ENCODE results near the gene GOLM1. TPM values are rescaled to one million over a fixed set of nuclear protein-coding genes. Genes with fewer than 3 reads are reported as not detected.

The GOLM1 gene
- total and polyA plus RNA-seq, 10 of the 15 experiments (the other 5 are each of a cell fraction or from before 2014, with no cell fraction given): 0.41 to 25.9 (median 18.7) TPM

DNA sequence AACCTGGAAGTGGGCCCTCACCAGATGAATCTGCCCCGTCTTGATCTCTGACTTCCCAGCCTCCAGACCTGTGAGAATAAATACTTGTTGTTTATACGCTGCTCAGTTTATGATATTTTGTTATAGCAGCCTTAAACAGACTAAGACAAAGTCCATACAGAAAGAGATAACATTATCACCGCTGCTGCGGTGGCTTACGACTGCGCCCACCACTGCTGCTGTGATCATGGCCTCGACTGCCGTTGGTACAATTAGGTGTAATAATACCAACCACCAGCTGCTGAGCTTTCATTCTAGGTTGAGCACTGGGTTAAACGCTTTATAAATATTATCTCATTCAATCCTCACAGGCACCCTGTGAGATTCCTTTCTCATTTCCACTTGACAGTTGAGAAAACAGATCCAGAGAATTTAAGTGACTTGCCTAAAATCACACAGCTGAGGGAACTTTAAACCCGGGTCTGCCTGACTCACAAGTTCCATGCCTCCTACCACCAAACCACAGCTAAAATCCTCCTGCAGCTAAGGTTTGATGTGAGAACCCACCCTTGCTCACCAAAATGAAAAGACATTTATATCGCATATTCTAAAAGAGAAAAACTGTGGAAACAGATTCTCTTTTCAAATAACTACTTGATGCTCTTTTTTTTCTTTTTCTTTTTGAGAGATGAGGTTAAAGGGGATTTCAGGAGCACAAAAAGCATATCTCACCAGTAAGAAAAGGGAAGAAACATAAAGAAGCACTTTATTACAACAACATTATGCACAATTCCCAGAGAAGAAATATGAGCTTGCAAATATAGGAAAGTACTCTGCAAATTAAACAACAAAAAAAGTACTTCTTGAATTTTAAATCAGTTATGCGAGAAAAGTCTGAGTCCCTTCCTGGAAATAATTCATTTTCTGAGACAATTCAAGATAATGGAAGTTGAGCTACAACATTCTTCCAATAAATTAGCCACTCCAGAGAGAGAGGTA lies 23.9 kb downstream of the GOLM1 start:
- no peak overlapping the region for H2AFZ ChIP-seq (ENCODE audit: control insufficient read depth, low read depth, low read length)
- no peak for FAIRE-seq
- no peaks in the 10 kb centered on the region for H3K9me3 ChIP-seq (replicated peaks; ENCODE audit: control insufficient read depth, insufficient read depth, low read length)
- H3K9ac ChIP-seq (ENCODE audit: control insufficient read depth, insufficient read depth, low read length): no peak overlapping the region
- ChIA-PET CTCF (interaction anchor here (0.7 kb wide), 1 partner anchor 19 kb away, joined by 4 read pairs; no protein-coding TSS in a partner anchor), RAD21 (ENCODE audit: unreplicated experiment) (interaction anchor here (1.1 kb wide), 1 partner anchor 25 kb away, joined by 5 read pairs; no protein-coding TSS in a partner anchor), SMC1A (ENCODE audit: uncharacterized antibody, unreplicated experiment) (interaction anchor here (1.0 kb wide), 1 partner anchor 172 kb away, joined by 3 read pairs; no protein-coding TSS in a partner anchor), POLR2A (no interaction called here)
- WGBS (ENCODE audit: insufficient coverage, insufficient replicate concordance, low lambda C conversion rate, missing lambda C conversion rate): 77% methylated on average over 12 of the region's 12 CpGs
- BruUV-seq (replicated peaks): no TSS peak
- no peaks in the 10 kb centered on the region for H3K79me2 ChIP-seq (ENCODE audit: control insufficient read depth, insufficient read depth, low read length)
- no peak for ATAC-seq
- no peak overlapping the region for H3K4me3 ChIP-seq
- H3K4me1 ChIP-seq (ENCODE audit: control insufficient read depth, insufficient read depth, low read length): no peaks in the 10 kb centered on the region
- no peak for TF ChIP-seq HDAC6 (IDR thresholded peaks at IDR 0.05; ENCODE audit: unreplicated experiment)
- no peak for TF ChIP-seq ZBED1 (IDR thresholded peaks at IDR 0.05; ENCODE audit: borderline replicate concordance)
- no peak for TF ChIP-seq POU2F2 (IDR thresholded peaks at IDR 0.05; ENCODE audit: borderline replicate concordance, low read depth, low read length)
- TF ChIP-seq GABPA (IDR thresholded peaks at IDR 0.05; ENCODE audit: low read depth): no peak
- TF ChIP-seq, protein P1, sequence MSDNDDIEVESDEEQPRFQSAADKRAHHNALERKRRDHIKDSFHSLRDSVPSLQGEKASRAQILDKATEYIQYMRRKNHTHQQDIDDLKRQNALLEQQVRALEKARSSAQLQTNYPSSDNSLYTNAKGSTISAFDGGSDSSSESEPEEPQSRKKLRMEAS (IDR thresholded peaks at IDR 0.05; ENCODE audit: low read depth, low read length): no peak
- no peak for TF ChIP-seq BACH1 (IDR thresholded peaks at IDR 0.05; ENCODE audit: borderline replicate concordance)
- TF ChIP-seq YBX1 (IDR thresholded peaks at IDR 0.05): no peak
- TF ChIP-seq, protein P2, sequence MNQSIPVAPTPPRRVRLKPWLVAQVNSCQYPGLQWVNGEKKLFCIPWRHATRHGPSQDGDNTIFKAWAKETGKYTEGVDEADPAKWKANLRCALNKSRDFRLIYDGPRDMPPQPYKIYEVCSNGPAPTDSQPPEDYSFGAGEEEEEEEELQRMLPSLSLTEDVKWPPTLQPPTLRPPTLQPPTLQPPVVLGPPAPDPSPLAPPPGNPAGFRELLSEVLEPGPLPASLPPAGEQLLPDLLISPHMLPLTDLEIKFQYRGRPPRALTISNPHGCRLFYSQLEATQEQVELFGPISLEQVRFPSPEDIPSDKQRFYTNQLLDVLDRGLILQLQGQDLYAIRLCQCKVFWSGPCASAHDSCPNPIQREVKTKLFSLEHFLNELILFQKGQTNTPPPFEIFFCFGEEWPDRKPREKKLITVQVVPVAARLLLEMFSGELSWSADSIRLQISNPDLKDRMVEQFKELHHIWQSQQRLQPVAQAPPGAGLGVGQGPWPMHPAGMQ (IDR thresholded peaks at IDR 0.05; ENCODE audit: borderline replicate concordance): no peak
- TF ChIP-seq, protein P3, sequence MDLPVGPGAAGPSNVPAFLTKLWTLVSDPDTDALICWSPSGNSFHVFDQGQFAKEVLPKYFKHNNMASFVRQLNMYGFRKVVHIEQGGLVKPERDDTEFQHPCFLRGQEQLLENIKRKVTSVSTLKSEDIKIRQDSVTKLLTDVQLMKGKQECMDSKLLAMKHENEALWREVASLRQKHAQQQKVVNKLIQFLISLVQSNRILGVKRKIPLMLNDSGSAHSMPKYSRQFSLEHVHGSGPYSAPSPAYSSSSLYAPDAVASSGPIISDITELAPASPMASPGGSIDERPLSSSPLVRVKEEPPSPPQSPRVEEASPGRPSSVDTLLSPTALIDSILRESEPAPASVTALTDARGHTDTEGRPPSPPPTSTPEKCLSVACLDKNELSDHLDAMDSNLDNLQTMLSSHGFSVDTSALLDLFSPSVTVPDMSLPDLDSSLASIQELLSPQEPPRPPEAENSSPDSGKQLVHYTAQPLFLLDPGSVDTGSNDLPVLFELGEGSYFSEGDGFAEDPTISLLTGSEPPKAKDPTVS (IDR thresholded peaks at IDR 0.05; ENCODE audit: low read depth, low read length): no peak
- TF ChIP-seq SMC3 (IDR thresholded peaks at IDR 0.05; ENCODE audit: borderline replicate concordance, low read length): no peak
- TF ChIP-seq HDGF (IDR thresholded peaks at IDR 0.05): no peak
- TF ChIP-seq, protein P4, sequence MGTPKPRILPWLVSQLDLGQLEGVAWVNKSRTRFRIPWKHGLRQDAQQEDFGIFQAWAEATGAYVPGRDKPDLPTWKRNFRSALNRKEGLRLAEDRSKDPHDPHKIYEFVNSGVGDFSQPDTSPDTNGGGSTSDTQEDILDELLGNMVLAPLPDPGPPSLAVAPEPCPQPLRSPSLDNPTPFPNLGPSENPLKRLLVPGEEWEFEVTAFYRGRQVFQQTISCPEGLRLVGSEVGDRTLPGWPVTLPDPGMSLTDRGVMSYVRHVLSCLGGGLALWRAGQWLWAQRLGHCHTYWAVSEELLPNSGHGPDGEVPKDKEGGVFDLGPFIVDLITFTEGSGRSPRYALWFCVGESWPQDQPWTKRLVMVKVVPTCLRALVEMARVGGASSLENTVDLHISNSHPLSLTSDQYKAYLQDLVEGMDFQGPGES (IDR thresholded peaks at IDR 0.05): no peak
- TF ChIP-seq CREM (IDR thresholded peaks at IDR 0.05; ENCODE audit: low read depth): no peak
- no peak for TF ChIP-seq MYC (IDR thresholded peaks at IDR 0.05; ENCODE audit: insufficient read depth, insufficient read length, insufficient replicate concordance, low read length, severe bottlenecking)
- no peak for DNase-seq (ENCODE audit: low read depth, low spot score)
- no peak overlapping the region for H3K27ac ChIP-seq (ENCODE audit: control insufficient read depth, insufficient read depth)
- intact Hi-C loops (cut with micrococcal nuclease; ENCODE audit: unreplicated experiment): no loop called here
- in situ Hi-C loops (cut with MboI): no loop called here
- H3K4me2 ChIP-seq (ENCODE audit: control insufficient read depth, insufficient read depth): no peak overlapping the region
- H3K36me3 ChIP-seq (ENCODE audit: control insufficient read depth in 2 of 2, insufficient read depth in 2 of 2, low read length in 1 of 2): no peaks in the 10 kb centered on the region
- H4K20me1 ChIP-seq (ENCODE audit: control insufficient read depth, insufficient read depth): no peaks in the 10 kb centered on the region
- H3K27me3 ChIP-seq (replicated peaks in 1 of 2; ENCODE audit: control insufficient read depth in 2 of 2, insufficient read depth in 2 of 2, low read length in 1 of 2): no peaks in the 10 kb centered on the region
